ENCODE data around the gene ENPP1.

ENPP1 gene

DNA sequence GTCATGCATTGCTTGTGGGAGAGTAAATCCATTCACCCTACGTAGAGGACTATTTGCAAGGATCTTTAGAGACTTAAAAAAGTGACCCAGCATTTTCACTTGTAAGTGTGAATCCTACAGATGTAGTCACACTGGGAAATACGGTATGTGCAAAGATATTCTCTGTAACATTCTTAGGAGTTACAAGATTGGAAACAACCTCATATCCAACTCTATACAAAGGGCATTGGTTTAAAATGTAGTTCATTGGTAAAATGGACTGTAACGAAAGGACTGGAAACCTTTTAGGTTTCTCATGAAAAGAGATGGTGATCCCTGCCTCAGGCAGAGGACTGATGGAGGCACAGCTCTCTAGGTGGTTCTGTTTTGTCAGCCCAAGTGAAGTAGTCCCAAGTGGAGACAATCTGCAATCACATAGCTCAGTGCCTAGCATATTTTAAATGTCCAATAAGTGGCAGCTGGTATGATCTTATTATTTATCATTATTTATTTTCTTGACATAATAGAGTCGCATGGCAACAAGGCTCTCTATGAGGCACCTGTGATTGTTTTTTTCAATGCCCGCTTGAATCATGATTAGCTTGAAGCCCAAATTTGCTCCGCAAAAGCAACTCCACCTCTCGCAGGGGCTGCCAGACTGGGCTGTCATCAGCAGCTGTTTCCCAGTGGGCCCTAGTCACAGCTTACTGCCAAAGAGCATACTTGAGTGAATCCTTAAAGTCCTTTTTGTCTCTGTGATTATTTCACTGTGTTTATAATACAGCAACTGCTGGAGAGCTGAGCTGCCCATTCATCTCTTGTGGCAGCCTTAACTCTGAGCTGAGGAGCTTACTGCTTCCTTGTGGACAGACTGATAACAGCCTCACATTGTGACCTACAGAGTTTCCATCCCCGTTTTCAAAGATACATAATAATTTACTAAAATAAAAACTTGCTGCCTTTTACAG lies 19.8 kb upstream of the ENPP1 start:
- peak; percentile 29 for DNase-seq

DNA sequence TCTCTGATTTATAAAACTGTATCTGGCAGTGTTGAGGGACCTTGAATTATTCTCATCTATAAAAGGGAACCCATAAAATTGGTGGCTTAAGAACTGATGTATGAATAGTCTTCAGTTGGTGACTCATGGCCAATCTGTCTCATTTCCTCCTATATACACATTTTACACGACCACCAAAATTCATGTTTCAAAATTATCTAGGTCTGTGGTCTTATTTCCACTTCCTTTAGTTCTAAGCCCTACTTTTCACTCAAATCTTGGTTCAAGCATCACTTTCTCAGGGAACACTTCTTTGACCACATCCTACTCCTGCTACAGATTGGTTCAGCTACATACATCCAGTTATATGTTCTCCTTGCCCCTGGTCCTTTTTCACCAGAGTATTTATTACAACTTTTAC lies 18.6 kb upstream of the ENPP1 start:
- no peak for DNase-seq

DNA sequence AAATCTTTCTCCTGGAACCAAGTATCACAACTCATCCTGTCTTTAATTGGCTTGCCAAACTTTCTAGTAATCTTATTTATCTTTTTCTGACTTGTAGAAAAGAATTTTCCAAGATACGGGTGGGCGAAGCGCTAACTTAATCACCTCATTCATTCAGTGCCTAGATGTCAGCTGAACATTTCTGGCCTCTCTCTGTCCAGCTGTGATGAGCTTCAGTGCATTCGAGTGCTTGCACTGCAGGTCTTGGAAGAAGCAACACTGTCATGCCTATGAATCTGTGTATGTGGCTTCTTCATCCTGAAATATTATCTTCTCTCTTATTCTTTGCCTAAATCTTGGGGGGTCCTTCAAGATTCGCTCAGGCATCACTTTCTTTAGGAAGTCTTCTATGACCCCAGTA lies 16.3 kb upstream of the ENPP1 start:
- no peak for DNase-seq

GRCh38 chr6:131792091-131792496 lies 15.7 kb upstream of the ENPP1 start:
- no peak for DNase-seq

DNA sequence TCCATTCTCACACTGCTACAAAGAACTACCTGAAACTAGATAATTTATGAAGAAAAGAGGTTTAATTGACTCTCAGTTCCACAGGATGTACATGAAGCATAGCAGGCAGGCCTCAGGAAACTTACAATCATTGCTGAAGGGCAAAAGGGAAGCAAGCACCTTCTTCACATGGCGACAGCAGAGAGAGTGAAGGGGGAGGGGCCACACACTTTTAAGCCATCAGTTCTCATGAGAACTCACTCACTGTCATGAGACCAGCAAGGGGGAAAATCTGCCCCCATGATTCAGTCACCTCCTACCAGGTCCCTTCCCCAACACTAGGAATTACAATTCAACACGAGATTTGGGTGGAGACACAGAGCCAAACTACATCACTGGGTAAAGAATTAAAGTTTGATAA lies 12.5 kb upstream of the ENPP1 start:
- DNase-seq = no peak

DNA sequence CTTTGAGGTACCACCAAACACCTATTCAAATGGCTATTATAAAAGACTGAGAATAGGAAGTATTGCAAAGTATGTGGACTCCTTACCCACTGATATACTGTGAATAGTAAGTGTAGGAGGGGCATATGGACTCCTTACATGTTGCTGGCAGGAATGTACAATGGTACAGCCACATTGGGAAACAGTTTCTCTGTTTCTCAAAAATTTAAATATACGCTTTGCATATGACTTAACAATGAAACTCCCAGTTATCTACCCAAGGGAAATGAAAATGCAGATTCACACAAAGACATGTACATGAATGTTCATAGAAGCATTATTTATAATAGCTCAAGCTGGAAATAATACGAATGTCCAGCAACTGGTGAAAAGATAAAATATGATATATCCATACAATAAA lies 5.5 kb upstream of the ENPP1 start:
- DNase-seq = no peak

DNA sequence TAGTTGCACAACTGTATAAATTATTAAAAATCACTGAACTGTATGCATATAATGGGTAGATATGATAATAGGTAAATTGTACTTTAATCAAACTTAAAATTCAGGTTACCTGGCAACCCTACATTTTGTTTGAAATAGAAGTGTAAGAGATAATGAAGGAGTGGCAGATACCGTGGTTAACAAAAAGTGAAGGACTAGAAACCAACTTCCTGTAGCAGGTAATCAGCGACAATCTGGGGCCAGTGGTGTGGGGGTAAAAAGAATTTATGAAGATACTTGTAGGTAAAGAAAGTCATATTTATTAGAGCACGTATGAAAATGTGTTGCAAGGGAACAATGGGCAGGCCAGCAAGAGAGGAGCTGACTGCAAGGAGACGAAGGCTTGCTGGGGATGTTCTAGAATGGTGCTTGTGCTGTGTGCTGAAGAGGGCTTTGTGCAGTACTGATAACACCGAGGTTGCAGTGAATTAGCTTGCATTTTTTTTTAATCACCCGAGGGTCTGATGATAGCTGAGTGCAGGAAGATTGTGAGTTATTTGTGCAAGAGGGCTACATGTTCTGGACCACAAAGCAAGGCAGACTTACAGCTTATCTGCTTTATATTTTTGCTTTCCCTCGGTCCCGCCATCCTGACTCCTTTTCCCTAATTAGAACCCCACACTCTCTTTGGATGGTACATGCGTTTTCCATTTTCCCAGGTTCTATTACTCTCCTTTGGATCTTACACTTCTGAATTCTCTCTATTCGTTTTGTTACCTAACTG lies 4.6 kb upstream of the ENPP1 start:
- no peak for DNase-seq

- no peak for DNase-seq
These were observed 3.7 kb upstream of the ENPP1 start for GRCh38 chr6:131804131-131804530.

DNA sequence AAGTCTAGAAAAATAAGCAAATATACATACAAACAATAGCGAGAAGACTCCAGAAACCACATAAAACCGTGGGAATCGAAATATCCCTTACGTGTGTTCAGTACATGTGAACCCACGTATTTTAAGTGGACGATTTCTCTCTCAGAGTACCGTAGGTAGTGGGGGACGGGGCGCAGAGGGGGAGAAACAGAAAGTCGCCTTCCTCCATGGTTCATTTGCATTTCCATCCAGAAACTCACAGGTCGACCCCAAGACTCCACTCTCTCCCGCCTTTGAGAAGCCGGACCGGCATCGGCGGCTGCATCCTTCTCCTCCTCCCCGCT lies 538 bp upstream of the ENPP1 start:
- no peak for DNase-seq

DNA sequence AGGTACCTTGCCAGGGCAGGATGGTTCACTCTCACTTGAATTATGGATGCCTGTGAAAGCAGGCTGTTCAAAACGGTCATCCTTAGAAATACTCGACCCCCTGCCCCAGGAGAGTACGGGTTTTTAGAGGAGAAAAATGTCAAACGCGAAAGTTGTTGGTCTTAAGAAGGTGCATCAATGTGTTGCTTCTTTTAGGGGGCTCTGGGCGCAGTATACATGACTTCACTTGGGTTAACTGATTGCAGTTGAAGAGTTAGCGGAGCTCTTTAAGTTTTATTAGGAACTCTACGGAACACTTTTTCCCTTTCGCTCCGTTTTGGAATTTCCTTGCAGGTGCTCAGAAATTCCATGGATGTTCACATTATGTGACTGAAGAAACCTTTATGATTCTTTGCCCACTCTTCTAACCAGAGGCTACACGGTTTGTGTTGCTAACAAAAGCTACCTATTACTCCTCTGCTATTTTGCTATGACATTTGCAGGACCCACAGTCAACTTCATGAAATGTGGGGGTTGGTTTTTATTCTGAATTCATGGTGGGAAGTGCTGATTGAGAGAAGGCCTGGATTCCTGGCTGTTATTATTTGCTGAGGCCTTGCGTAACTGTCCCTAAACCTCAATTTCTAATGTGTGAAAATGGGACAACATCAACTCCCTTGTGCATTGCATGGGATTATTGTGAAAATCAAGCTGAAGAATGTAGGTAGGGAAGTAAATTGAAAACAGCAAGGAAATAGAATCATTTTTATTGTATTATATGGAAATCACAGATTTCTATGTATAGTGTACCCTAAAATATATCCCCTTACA lies 845 bp downstream of the ENPP1 start:
- DNase-seq = no peak

DNA sequence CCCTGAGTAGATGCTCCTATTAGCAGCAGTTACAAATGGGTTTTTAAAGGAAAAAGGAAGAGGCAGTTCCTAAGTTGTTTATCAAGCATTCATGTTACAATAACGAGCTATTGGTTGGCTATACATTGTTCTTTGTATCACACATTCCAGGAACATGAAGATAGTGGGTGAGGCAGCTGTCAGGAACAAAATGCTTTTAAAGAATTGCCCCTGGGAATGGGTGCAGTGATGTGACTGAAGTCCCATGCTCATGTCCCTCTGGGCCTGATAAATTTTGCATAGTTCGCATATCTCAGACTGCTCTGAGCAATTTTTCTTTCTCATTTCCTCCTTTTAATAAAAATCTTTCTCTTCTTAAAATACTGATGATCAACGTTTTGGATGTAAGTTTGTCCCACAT lies 3.7 kb downstream of the ENPP1 start:
- no peak for DNase-seq

DNA sequence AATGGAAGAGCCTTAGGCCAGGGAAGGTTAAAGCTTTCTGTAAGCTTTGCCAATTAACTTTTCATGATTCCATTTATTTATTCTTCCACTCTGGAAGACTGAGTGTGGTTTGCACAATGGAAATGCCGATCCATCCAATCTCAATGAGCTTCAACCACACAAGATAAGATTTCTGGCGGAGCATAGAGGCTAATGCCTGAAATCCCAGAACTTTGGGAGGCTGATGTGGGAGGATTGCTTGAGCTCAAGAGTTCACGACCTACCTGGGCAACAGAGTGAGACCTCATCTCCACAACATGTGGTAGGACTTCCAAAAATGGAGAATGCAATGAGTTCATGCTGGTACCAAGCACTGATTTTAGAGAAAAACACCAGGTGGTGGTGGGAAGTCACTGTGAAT lies 6.2 kb downstream of the ENPP1 start:
- DNase-seq = no peak

DNA sequence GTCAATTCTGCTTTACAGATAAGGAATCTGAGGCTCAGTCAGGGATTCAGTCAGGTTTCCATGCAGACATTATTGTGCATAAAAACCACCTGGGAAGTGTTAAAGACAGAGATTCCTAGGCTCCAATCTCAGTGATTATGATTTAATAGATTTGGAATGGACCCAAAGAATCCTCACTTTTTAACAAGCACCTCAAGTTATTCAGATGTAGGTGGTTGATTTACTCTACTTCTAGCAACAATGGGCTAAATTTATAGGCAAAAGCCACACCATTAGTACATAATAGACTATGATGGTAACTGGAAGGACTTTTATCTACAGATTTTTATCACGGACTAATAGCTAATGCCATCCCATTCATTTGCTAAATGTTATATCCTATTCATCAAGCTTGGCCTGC lies 9.0 kb downstream of the ENPP1 start:
- DNase-seq = no peak

- peak; percentile 37 for DNase-seq
These were observed 11.8 kb downstream of the ENPP1 start for GRCh38 chr6:131819572-131820124.

- no peak for DNase-seq
These were observed 13.4 kb downstream of the ENPP1 start for GRCh38 chr6:131821010-131821807.

- DNase-seq = no peak
These were observed 14.3 kb downstream of the ENPP1 start for GRCh38 chr6:131822119-131822518.

GRCh38 chr6:131823276-131823902 lies 15.6 kb downstream of the ENPP1 start:
- no peak for DNase-seq

GRCh38 chr6:131825946-131826345 lies 18.1 kb downstream of the ENPP1 start:
- DNase-seq = no peak

DNA sequence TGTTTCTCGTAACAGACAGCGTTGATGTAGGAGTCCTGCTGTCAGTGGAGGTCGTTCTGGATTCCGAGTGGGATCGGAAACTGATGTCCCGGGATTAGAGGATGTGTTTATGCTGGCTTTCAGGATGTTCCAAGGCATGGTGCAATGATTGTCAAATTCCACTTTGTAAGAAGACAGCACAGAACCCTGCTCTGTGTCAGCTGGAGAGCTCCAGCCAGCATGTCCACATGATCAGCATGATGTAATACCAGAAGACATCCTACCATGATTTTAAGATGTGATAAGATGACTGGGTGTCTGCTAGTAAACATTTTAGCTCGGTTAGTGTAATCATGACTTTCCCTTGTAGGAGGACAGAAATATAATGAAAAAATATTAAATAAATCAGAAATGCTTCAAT lies 20.3 kb downstream of the ENPP1 start:
- DNase-seq = no peak

DNA sequence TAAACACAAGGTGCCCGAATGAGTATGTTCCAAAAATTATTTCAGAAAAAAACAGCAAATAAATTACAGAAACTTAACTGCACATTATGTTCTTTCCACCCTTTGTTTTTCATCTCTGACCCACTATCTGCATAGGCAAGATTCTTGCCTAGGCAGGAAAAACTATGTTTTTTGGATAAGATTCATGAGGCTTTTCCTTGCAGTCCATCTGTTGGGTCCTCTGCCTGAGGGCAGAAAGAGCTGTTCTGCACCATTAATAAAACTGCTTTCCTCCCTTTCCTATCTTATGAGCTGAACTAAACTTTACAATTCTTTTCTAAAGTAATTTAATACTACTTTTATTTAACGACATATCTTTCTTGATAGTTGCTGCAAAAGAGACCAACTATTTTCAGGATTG lies 21.1 kb downstream of the ENPP1 start:
- no peak for DNase-seq

- no peak for DNase-seq
These were observed 23.6 kb downstream of the ENPP1 start for GRCh38 chr6:131831392-131831791.

- DNase-seq = no peak
These were observed 24.1 kb downstream of the ENPP1 start for GRCh38 chr6:131831886-131832285.

All from eye (tissue), 1 donor.